GM19324 (cell line): ENCODE data around the gene TUBB.

Experiments
- ATAC-seq: cut with Tn5 transposase; IDR thresholded peaks from one replicate; pipeline ENCODE4 v1.9.1; 2021; ENCODE audit warnings: mild to moderate bottlenecking, moderate library complexity; ENCODE audit not compliant: unreplicated experiment, low FRiP score

TUBB gene

GRCh38 chr6:30719791-30720737 is at the start of gene TUBB:
TSS of gene TUBB (plus strand) at chr6:30720352. CDS start at chr6:30720507, 155 bp downstream.
- ATAC-seq: peak; percentile 36

DNA sequence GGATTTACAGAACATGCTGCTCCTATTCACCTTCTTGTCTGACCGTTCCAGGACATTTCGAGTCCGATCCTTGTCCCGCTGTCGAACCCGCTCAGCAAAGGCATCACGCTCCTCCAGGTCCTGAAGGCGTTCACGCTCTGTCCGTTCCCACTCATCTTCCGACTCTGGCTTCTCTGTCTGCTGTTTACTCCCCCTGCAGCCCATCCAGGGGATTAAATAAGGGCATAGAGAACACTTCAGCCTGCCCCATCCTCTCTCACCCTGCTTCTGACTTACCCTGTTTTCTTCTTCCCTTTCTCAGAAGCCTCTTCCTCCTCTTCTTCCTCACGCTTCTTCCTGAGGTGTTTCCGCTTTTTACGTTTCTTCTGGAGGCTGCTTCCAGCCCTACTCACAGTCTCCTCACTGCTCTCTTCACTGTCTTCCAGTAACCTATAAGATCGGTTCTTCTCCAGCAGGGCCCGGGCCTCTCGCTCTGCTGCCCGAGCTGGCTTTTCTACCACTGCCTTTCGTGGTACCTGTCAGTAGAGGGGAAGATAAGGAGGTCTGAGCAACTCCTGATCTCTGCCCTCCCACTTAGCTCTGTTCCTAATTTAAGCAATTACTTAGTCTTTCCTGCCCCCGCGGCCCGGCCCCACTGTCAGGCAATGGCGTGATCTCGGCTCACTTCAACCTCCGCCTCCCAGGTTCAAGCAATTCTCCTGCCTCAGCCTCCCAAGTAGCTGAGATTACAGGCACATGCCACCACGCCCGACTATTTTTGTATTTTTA is 49.2 kb upstream of the TUBB start:
- ATAC-seq: no peak

DNA sequence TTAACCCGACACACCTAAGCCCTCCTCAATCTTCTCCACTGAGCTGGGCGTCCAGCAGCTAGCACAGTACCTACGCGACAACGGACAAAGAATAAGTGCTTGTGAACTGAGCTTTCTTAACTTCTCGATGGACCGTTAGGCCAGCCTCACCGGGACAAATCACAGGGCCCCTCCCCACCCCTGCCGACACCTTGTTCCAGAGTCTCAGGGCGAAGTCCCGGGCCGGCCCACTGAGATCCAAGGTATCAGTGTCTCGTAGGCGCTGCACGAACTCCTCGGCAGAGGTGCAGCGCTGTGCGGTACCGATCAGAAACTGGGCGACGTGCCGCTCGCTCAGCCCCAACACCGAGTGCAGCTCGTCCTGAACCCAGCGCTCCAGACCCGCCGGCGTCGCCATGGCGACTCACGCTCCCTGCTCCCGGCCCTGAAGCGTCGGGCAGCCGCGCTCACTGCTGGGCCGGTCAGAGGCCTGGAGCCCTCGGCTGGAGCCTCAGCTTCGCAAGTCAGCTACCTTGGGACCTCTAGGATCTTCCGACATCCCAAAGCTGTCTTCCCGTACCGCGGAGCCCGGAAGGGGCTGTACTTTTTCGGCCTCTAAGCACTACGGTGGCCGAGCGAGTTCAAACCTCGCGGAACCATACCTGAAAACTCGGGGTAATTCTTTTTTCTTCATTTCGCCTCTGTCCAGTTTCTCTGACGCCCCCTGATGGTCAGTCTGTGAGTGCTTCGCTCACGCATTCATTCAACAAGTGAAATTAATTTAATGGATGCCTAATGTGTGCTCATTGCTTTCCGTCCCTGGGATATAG is 47.5 kb upstream of the TUBB start, which contains the start of gene DHX16:
TSS of gene DHX16 (minus strand) at position 562 of the 809 bp plus-strand sequence. CDS start at position 397, 165 bp downstream.
- ATAC-seq: peak; percentile 86

- ATAC-seq: no peak
Observed at GRCh38 chr6:30676660-30677285, 43.4 kb upstream of the TUBB start.

- peak; percentile 39 for ATAC-seq
Observed at GRCh38 chr6:30678964-30679726, 41.0 kb upstream of the TUBB start.

DNA sequence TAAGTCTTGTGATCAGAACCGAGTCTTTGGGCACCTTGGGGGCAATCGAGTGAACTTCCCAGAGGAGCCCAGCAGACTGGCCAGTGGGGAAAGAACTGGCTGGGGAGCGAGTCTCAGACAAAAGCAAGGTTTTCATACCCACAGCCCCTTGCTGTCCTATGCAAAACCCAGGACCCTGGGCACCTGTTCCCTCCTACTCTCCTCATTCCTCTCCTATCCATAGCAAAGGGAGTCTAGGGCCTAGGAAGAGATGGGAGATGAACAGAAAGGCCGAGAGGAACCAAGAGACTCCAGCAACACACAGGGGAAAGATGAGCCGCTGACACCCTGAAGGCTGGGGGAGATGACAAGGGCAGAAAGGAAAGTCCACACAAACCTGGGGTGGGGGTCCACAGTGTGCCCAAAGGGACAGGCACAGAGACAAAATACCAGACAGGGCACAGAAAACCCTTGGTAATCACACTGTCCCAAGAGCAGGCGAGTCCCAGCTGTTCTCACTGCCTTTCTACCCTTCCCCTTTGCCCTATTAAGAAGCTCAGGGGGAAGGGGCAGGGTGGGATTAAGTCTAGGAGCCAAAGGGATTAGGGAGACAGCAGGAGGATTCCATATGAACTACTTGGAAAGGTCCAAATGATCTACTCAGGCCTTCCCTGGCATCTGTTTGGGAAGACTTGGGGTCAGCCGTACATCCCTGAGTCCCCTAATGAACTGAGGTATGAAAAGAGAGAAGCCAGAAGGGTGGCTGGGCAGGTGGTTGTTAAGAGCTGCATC is 40.2 kb upstream of the TUBB start:
- ATAC-seq: no peak

GRCh38 chr6:30681766-30682142 is 38.4 kb upstream of the TUBB start:
- no peak for ATAC-seq

- peak; percentile 51 for ATAC-seq
Observed at GRCh38 chr6:30682143-30683117, 37.7 kb upstream of the TUBB start.

DNA sequence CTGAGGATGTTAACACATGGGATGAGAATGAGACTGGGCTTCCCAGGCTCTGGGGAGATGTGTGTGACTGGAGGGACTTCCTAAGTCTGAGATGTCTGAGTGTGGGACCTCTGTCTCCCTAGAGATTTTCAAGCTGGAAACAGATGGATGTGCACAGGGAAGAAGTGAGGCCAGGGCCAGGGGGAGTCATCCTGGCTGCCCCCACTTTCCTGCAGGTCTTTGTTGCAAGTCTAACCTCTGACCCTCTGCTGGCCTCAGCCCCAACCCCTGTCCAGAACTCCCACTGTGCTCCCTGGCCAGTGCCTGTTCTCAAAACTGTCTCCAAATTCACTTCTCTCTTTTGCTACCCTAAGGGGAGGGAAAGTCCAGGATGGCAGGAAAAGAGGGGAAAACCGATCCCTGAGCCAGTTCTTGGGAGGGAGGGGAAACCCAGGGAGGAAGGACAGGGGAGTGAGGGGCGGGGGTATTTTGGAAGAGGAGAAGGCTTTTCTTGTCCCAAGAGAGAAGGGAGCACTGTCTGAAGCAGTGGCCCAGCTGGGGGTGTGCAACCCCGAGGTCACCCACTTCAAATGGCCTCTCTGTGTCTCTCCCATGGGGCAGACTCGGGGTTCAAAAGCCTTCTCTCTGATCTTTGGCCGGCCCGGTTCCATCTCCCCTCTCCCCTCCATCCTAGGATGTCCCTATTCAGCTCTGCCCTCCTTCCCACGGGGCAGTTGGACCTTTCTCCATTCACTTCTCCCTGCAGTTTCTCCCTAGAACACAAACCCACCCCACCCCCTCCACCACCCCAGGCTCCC is 36.8 kb upstream of the TUBB start:
- no peak for ATAC-seq

GRCh38 chr6:30683980-30684338 is 36.2 kb upstream of the TUBB start:
- no peak for ATAC-seq

- ATAC-seq: no peak
Observed at GRCh38 chr6:30684386-30685156, 35.6 kb upstream of the TUBB start.

DNA sequence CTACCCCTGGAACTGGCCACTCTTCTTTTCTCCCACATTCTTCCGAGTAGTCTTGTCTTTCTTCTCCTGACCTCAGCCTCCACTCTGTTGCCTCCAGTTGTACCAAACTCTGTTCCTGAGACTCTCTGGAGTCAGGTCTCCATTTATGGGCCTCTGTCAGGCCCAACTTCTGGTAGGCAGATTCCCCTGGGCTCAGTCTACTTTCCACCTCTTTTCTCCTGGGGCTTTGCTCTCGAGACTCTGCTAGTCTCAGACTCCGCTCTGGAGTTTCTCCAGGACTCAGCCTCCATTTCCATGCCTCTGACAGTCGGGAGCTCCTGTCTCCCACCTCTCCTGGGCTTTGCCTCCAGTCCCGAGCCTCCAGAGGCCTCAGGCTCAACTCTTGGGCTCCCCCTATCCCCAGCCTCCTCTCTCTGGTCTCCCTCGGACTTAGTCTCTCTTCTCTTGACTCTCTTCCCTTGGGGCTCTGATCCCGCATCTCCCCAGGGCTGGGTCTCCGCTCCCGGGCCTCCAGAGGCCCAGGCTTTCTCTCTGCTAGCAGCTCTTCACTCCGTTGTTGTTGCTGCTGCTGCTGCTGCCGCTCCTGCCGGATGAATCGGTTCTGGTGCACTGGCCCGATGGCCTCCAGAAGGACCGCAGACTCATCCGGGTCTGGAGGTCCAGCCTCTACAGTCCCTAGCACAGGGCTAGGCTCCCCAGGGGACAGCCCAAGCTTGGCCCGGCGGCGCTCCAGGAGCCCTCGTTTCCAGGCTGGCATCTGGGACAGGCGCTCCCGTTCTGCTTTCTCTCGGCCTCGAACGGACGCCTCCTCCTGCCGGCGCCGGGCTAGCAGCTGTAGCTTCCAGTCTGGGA is 34.8 kb upstream of the TUBB start:
- no peak for ATAC-seq

GRCh38 chr6:30686009-30686907 is 33.9 kb upstream of the TUBB start, which contains the start of gene PPP1R18:
TSS of gene PPP1R18 (minus strand) at chr6:30686645. CDS start at chr6:30686018, 627 bp downstream.
- peak; percentile 30 for ATAC-seq
